GM18951 (cell line): Measurements from ENCODE around the gene OXTR.
"Not testable (repeated sequence)": the region's sequence is repeated elsewhere in the genome, so short reads cannot be mapped to it uniquely, and the experiment has no call there.

Experiments used
- POLR2A ChIP-seq: IDR thresholded peaks from 4 replicates; pipeline ENCODE4 v1.6.1; 2011; ENCODE audit warnings: mild to moderate bottlenecking; ENCODE audit not compliant: insufficient read length, insufficient read depth; ENCODE audit errors: extremely low read depth
- in situ Hi-C: fragments of 300-500 bp; cut with MboI; formaldehyde crosslinking; loops from one replicate; pipeline ENCODE4 v1.12.0; 2022; ENCODE audit warnings: low sequenced_read_pairs, mixed read lengths, inconsistent platforms; ENCODE audit not compliant: unreplicated experiment

Gene OXTR

GRCh38 chr3:8727605-8728512, 41.6 kb downstream of the OXTR start:
- TF ChIP-seq POLR2A, result no peak
- in situ Hi-C loops, result no loop called here

DNA sequence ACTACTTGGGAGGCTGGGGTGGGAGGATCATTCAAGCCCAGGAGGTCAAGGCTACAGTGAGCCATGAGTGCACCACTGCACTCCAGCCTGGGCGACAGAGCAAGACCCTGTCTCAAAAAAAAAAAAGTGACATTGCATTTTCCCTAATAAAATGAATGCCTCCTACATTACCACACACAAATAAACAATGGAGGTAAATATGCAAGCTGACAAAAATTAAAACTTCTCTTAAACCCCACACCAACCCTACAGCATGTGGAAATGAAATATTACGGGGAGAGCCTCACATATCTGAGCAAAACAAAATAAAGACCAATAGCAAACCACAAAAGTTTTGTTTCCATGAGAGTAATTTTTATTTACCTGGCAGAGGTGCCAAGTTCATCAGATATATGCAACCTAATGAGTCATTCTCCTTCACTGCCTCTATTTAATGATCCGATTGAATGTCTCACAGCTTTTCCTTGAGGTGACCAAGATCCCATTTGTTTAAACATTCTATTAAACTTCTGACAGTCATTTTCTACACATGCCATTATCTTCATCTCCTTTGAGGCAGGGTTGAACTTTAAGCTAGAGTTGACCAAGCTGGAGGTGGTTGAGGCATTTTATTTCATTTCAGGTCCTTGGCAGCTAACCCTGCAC, 45.2 kb downstream of the OXTR start:
- in situ Hi-C loops, result no loop called here

DNA sequence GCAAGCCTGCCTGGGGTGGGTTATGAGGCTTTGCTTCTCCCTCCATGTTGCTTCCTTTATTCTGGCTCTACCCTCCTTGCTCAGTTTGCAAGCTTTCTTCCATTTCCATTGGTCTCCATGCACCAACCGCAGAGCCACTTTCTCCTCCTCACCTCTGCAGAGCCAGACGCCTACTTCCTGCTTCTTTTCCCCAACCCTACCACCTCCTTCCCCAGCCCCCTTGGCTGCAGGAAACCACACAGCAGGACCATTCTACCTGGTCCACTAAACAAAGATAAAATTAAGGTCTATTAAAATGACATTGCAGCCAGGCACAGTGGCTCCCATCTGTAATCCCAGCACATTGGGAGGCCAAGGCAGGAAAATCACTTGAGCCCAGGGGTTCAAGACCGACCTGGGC, 45.8 kb downstream of the OXTR start:
- no peak for TF ChIP-seq POLR2A

More for the DNA sequence above, 45.2 kb downstream of the OXTR start:
- no peak for TF ChIP-seq POLR2A

GRCh38 chr3:8722808-8723207, 46.6 kb downstream of the OXTR start:
- in situ Hi-C loops, result no loop called here
- TF ChIP-seq POLR2A, result no peak

More for the DNA sequence above, 45.8 kb downstream of the OXTR start:
- in situ Hi-C loops, result no loop called here

DNA sequence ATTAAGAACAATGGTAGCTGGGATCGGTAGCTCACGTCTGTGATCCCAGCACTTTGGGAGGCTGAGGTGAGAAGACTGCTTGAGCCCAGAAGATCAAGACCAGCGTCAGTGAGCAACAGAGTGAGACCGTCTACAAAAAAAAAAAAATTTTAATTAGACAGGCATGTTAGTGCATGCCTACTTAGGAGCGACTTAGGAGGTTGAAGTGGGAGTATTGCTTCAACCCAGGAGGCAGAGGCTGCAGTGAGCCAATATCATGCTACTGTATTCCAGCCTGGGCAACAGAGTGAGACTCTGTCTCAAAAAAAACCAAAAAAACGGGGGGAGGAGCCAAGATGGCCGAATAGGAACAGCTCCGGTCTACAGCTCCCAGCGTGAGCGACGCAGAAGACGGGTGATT, 53.7 kb downstream of the OXTR start:
- in situ Hi-C loops, result not testable (repeated sequence)

- no peak for TF ChIP-seq POLR2A
- in situ Hi-C loops, result no loop called here
Measured at GRCh38 chr3:8713901-8714759, 55.3 kb downstream of the OXTR start.

GRCh38 chr3:8712908-8713255, 56.5 kb downstream of the OXTR start:
- in situ Hi-C loops, result no loop called here
- TF ChIP-seq POLR2A, result no peak

DNA sequence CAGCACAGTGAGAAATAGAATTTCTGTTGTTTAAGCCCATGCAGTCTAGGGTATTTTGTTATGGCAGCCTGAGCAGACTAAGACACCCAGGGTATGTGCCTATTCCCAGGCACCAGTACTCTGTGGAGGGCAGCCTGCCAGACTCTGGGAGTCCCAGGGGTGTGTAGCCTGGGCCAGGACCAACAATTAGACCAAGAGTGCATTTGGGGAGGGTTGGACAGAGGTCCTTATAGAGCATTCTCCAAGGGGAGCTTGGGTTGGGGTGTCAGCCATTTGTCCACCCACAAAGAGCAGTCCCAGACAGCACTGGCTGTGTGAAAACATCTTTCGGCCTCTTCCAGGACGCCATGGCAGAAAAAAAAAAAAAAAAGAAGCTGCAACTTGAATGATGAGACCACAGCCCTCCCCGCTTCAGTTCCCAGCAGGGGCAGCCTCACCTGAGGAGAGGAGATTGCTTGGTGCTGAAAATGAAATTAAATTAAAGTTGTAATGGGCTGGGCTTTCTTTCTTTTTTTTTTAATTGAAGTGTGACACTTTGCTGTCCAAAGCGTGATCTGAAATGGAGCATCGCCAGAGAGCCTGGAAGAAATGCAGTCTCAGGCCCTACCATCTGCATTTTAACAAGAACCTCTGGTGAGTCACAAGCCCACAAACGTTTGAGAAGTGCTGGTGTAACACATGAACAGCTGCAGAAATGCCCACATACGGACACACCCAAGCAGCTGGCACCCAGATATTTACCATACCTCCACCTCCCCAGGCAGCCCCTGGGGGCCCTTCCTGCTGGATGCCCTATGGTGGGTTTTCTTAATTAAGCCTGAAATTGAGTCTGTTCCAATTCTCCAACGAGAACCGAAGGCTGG, 57.1 kb downstream of the OXTR start:
- in situ Hi-C loops, result no loop called here
- TF ChIP-seq POLR2A, result no peak

DNA sequence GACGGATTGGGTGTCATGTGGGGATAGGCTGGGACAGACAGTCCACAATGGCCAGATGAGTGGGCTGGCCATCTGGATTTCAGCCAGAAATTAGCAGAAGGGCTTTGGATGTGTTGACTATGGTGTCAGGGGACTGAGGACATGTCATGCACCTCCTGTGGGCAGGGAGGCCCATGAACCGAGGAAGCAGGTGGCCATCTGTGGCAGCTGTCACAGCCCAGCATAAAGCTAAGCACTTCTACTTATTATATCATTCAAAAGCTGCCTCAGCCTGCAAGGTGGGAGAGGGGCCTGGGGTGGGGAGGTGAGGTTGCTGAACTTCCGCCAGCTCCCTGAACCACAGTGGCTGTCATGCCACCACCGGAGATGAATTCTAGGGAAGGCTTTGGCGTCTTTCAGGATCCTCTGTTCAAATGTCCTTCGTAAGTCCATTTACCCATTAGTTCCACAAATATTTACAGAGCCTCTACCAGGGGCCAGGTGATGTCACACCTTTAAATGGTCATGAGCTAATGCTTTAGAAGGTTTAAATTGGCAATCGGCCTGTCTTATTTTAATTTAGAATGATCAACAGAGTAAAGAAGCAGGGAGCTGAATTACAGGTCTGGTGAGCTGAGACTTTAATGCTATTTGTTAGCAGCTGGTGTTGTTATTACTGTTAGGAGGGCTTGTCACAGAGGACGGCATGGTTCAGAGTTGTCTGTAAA, 59.5 kb downstream of the OXTR start:
- in situ Hi-C loops, result no loop called here
- no peak for TF ChIP-seq POLR2A

- in situ Hi-C loops, result no loop called here
- no peak for TF ChIP-seq POLR2A
Measured at GRCh38 chr3:8709287-8709686, 60.1 kb downstream of the OXTR start.

DNA sequence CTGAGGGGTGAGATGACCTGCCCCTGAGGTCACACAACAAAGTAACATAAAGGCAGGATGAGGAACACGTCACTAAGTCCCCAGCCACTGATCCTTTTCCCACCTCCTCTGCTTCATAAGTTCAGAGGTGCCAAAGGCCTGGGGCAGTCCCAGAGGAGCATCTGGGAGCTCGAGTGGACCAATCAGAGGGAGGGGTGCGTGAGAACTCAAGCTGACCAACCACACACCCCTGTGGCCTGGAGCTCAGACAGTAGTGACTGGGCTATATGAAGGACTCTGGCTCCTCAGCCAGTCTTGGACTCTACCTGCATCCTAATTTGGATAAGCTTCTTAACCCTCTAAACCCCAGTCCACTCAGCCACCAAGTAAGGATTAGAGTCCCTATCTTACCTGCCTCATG, 63.8 kb downstream of the OXTR start:
- no peak for TF ChIP-seq POLR2A
- in situ Hi-C loops, result no loop called here

- in situ Hi-C loops, result no loop called here
Measured at GRCh38 chr3:8702560-8702959, 66.9 kb downstream of the OXTR start.

More at GRCh38 chr3:8702560-8702959, 66.9 kb downstream of the OXTR start:
- no peak for TF ChIP-seq POLR2A
